KOPT-K1 (cell line): ENCODE results near the gene ZDBF2.
"Not testable (repeated sequence)": the region's sequence is repeated elsewhere in the genome, so short reads cannot be mapped to it uniquely, and the experiment has no call there.

Experiments used
- H3K27ac ChIP-seq: fragments of 200-600 bp; sonication (generic); 2 replicates; pipeline ENCODE4 v1.5.1; 2016; ENCODE audit warnings: antibody characterized with exemption, mild to moderate bottlenecking, low read depth, low read length; ENCODE audit not compliant: poor library complexity, severe bottlenecking
- H3K36me3 ChIP-seq: fragments of 200-600 bp; sonication (generic); 2 replicates; pipeline ENCODE4 v1.5.1; 2017; ENCODE audit warnings: antibody characterized with exemption, mild to moderate bottlenecking, low read length, moderate library complexity; ENCODE audit not compliant: insufficient read depth
- H3K9me3 ChIP-seq: fragments of 200-600 bp; sonication (generic); 2 replicates; pipeline ENCODE4 v1.5.1; 2017; ENCODE audit warnings: antibody characterized with exemption, low read length, mild to moderate bottlenecking; ENCODE audit not compliant: insufficient read depth, poor library complexity, severe bottlenecking

The ZDBF2 gene

DNA sequence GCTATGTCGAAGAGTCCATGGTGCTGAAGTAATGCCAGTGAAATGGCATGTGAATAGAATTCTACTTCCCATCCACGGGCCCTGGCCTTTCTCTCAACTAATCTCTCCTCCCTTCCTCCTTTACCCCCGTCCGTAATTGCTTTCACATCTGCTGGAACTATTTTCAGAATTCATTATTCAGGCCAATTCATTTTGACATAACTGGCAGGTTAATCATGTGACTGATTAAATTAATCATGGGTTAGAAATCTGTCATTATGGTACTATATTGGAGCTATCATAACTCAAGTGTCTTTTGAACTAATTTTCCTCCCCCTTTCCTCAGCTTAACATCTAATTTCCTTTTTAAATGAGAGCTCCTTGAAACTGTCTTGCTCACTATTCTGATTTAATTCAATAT is 66.9 kb downstream of the ZDBF2 start:
- Histone ChIP-seq H3K9me3 (no peaks in the 10 kb centered on the region), H3K36me3 (no peaks in the 10 kb centered on the region), H3K27ac (no peak overlapping the region)

DNA sequence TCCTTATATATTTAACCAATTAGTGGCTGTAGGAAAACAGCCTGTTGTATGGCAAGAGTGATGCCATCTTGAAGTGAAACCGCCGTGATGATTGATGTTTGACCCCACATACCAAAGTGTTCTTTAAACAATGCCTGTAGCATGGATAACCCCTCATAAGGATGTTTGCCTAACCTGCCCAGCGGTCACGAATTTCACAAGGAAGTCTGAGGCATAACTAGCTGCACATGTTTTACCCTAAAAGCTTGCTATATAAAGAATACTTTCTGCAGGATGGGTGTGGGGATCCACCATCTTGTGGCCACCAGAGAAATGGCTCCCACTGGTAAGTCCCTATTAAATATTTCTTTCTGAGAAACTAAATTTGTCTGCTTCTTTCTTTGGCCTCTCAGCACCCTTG is 68.7 kb downstream of the ZDBF2 start:
- no peaks in the 10 kb centered on the region for H3K9me3 ChIP-seq
- no peaks in the 10 kb centered on the region for H3K36me3 ChIP-seq
- H3K27ac ChIP-seq, result no peak overlapping the region

DNA sequence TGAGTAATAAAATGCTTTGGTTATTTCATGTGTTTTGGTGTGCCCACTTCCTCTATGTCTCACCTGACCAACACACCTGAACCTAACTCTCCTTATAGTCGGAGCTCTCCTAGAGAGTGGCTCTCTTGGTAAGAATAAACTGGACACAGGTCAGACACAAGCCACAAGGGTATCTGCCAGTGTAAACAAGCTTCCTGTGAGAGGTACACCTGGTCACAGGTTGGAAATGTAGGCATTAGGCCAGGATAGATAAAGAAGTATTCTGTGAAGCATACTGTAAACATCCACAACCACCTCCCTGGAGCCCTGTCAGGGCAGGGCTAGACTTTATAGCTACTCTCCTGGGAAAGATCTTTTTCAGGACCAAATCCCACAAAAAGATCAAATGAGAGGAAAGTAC is 69.4 kb downstream of the ZDBF2 start:
- H3K9me3 ChIP-seq, result no peaks in the 10 kb centered on the region
- H3K36me3 ChIP-seq, result no peaks in the 10 kb centered on the region
- no peak overlapping the region for H3K27ac ChIP-seq

DNA sequence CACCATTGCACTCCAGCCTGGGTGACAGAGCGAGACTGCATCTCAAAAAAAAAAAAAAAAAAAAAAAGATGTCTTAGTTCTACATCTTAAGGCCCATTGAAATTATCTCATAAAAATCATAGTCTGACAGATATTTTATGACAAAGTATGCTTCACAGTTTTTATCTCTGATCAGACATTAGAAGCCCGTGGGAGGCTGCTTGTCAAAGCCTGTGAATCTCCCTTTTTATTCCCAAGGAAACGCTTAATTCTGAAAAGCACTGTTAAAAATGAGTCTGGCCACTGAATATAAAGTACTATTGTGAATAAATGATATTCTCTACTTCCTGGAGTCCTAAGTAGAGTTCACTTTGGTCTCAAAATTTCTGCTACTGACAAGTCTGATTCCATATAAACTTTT is 71.1 kb downstream of the ZDBF2 start:
- Histone ChIP-seq H3K27ac (no peak overlapping the region), H3K36me3 (no peaks in the 10 kb centered on the region), H3K9me3 (peaks cover 3% of the 10 kb centered on the region)

GRCh38 chr2:206349375-206349774 is 74.9 kb downstream of the ZDBF2 start:
- Histone ChIP-seq H3K27ac (no peak overlapping the region), H3K9me3 (peaks cover 3% of the 10 kb centered on the region), H3K36me3 (no peaks in the 10 kb centered on the region)

GRCh38 chr2:206352571-206352970 is 78.1 kb downstream of the ZDBF2 start:
- no peaks in the 10 kb centered on the region for H3K36me3 ChIP-seq
- peaks cover 3% of the 10 kb centered on the region for H3K9me3 ChIP-seq
- no peak overlapping the region for H3K27ac ChIP-seq

GRCh38 chr2:206353685-206354084 is 79.2 kb downstream of the ZDBF2 start:
- no peak overlapping the region for H3K27ac ChIP-seq
- no peaks in the 10 kb centered on the region for H3K36me3 ChIP-seq
- H3K9me3 ChIP-seq, result peaks cover 3% of the 10 kb centered on the region

- Histone ChIP-seq H3K36me3 (no peaks in the 10 kb centered on the region), H3K9me3 (peaks cover 3% of the 10 kb centered on the region), H3K27ac (no peak overlapping the region)
These were observed 79.7 kb downstream of the ZDBF2 start for GRCh38 chr2:206354129-206354528.

DNA sequence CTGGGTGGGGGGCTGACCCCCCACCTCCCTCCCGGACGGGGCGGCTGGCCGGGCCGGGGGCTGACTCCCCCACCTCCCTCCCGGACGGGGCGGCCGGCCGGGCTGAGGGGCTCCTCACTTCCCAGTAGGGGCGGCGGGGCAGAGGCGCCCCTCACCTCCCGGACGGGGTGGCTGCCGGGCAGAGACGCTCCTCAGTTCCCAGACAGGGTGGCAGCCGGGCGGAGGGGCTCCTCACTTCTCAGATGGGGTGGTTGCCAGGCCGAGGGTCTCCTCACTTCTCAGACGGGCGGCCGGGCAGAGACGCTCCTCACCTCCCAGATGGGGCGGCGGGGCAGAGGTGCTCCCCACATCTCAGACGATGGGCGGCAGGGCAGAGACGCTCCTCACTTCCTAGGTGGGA is 82.4 kb downstream of the ZDBF2 start:
- not testable (repeated sequence) for H3K9me3 ChIP-seq, H3K36me3 ChIP-seq, H3K27ac ChIP-seq

- H3K27ac ChIP-seq, H3K36me3 ChIP-seq, H3K9me3 ChIP-seq: not testable (repeated sequence)
These were observed 86.4 kb downstream of the ZDBF2 start for GRCh38 chr2:206360840-206361239.

DNA sequence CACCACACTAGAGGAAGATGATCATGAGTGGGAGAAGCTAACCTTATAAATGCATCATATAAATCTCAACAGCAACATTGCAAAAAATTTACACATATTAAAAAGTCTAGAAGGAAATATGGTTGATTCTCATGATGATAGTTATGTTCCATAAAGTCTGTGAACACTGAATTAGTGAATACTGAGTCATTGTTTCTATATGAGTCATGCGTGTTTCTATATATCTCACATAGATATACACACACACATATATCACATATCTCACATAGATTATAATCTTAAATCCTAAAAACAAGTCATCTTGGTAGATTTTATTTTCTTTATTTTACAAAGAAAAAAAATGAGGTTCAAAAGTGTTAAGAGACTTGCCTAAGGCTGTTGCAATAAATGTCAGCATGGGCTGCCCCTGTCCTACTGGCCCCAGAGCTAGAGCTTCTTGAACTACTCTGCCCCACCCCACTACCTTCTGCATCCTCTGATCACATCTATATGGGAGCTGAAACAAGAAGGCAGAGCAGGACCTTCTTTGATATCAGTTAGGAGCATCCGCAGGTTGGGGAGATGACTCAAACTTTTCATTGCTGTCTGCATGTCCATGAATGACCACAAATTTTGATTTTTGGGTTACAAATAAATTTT is 87.1 kb downstream of the ZDBF2 start:
- H3K9me3 ChIP-seq, result no peaks in the 10 kb centered on the region
- H3K27ac ChIP-seq, result no peak overlapping the region
- H3K36me3 ChIP-seq, result no peaks in the 10 kb centered on the region
